Hematopoietic multipotent progenitor cell treated with erythropoietin and hydrocortisone succinate and interleukin-3 and kit ligand, for 15 days (in vitro differentiated cells): ENCODE data around the gene IRAK3.
"Not testable (repeated sequence)": the region's sequence is repeated elsewhere in the genome, so short reads cannot be mapped to it uniquely, and the experiment has no call there.

ENCODE experiments used
- DNase-seq: peaks from one replicate; pipeline ENCODE4 v3.0.0-alpha.2; 2015; ENCODE audit warnings: low spot score

Gene IRAK3

GRCh38 chr12:66262737-66263136, 73.7 kb downstream of the IRAK3 start:
- DNase-seq = no peak

DNA sequence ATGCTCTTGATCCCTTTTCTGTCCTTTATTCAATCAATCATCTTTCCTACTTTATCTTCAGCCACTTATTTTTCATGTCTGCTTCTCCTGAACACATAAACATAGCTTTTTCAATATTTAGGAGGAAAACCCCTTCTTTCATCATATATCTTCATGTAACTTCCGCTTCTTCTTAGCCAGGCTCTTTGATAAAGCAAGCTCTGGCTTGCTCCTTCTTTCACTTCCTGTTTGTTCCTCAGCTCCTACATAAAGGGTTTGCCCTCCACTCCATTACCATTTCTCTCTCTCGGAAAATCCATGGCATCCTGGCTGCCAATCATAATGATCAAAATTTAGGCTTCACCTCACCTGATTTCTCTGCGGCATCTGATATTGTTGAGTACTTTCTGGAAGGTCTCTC, 79.5 kb downstream of the IRAK3 start:
- DNase-seq = no peak

- no peak for DNase-seq
Measured at GRCh38 chr12:66269142-66269541, 80.1 kb downstream of the IRAK3 start.

- peak; percentile 60 for DNase-seq
Measured at GRCh38 chr12:66269757-66270383, 80.9 kb downstream of the IRAK3 start.

DNA sequence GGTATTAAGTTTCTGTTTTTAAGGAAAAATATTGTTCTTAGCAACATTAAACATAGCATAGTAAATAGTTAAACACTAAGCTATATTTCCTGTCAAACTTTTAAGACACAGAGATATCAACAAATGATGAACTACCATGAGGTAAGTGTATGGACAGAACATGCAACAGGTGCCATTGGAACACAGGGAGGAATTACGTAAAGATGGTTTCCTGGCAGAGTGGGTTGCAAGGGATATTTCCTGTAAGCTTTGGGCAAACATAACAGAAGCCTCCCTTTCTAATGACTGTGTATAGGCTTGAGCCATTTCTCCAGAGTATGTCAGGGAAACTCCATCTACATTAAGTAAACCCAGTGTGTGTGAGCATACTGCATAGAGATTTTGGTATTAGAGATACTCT, 81.6 kb downstream of the IRAK3 start:
- DNase-seq = no peak

DNA sequence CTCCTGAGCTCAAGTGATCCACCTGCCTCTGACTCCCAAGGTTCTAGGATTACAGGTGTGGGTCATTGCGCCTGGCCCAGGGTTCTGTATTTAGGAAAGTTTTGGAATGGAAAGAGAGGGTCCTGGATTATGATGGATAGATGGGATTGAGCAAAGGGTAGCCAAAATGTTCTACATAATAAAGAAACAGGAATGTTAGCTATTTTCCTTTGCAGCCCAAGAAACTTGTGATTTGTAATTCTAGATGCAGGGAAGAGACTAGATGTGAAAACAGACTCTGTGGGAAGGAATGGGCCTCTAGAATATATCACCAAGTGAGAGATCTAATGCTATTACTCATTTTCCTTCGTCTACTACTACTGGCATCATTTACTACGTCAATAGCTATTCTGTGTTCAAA, 83.6 kb downstream of the IRAK3 start:
- DNase-seq = no peak

- DNase-seq = no peak
Measured at GRCh38 chr12:66273147-66273546, 84.1 kb downstream of the IRAK3 start.

- DNase-seq = no peak
Measured at GRCh38 chr12:66275040-66275439, 86.0 kb downstream of the IRAK3 start.

GRCh38 chr12:66279123-66279712, 90.2 kb downstream of the IRAK3 start:
- DNase-seq = peak; percentile 19

GRCh38 chr12:66280561-66280960, 91.5 kb downstream of the IRAK3 start:
- DNase-seq = no peak

- DNase-seq = no peak
Measured at GRCh38 chr12:66282244-66282643, 93.2 kb downstream of the IRAK3 start.

GRCh38 chr12:66287275-66287674, 98.3 kb downstream of the IRAK3 start:
- DNase-seq = no peak

DNA sequence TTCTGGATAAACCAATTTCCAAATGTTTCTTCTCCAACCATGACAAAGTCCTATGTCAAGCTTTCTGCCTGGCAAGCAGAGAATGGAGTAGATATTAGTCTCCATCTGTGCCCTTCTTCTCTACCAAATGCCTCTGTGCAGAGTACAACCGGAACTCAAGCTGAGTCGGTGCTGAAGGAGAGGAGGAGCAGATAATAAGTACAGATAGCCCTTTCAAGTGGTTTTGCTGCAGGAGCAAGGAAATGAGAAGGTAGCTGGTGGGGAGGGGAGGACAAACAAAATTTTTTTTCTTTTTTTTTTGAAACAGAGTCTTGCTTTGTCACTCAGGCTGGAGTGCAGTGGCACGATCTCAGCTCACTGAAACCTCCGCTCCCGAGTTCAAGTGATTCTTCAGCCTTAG, 99.1 kb downstream of the IRAK3 start:
- DNase-seq = no peak

GRCh38 chr12:66289485-66289884, 100.5 kb downstream of the IRAK3 start:
- no peak for DNase-seq

DNA sequence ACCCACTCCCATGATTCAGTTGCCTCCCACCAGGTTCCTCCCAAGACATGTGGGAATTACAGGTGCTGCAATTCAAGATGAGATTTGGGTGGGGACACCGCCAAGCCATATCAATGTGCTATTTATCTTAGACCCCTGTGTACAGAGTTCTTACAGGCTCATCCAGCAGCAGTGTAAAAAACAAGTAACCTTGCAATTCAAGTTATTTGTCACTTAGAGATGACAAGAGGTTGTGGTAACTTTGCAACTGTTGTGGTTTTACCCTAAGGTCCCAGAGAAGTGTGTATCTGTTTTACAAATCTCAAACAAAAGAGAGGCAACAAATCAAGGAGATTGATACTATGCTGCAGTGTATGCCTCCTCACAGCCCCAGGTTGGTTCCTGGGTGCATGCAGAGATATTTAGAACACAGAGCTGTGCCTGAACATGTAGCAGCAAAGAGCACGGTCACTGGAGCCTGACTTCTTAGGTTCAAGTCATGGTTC, 101.7 kb downstream of the IRAK3 start:
- DNase-seq = no peak

DNA sequence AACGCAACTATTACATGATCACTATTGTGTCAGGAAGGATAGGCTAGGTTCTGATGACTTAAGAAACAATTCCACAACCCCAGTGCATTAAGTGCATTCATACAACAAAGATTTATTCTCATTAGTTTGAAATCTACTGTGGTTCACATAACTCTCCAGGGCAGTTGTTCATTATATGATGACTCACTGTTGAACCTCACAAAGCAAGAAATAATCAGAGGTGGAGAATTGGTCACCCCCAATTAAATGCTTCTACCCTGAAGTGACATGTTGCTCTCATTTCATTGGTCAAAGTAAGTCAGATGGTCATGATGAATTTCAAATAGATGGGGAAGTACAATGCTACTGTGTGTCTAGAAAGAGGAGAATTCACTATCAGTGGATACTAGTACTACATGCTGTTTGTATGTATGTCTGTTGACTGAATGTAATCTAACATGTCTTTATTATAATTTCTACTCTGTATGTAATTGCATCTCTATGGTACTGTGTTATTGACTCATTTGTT, 107.2 kb downstream of the IRAK3 start:
- no peak for DNase-seq

GRCh38 chr12:66297080-66297479, 108.1 kb downstream of the IRAK3 start:
- DNase-seq = no peak

DNA sequence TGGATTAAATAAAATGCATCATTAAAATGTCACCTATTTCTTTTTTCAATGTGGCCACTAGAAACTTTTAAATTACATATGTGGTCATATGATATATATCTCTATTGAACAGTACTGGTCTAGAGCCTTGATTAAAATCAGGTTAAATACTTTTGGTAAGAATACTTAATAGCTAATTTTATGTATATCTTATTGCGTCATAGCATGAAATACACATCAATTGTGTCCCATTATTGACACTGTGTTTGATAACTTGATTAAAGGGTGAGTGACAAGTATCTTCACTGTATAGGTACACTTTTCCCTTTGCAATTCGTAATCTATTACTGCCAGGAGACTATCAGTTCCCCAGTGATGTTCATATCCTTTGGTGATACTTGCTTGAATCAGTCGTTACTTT, 108.9 kb downstream of the IRAK3 start:
- DNase-seq = no peak

DNA sequence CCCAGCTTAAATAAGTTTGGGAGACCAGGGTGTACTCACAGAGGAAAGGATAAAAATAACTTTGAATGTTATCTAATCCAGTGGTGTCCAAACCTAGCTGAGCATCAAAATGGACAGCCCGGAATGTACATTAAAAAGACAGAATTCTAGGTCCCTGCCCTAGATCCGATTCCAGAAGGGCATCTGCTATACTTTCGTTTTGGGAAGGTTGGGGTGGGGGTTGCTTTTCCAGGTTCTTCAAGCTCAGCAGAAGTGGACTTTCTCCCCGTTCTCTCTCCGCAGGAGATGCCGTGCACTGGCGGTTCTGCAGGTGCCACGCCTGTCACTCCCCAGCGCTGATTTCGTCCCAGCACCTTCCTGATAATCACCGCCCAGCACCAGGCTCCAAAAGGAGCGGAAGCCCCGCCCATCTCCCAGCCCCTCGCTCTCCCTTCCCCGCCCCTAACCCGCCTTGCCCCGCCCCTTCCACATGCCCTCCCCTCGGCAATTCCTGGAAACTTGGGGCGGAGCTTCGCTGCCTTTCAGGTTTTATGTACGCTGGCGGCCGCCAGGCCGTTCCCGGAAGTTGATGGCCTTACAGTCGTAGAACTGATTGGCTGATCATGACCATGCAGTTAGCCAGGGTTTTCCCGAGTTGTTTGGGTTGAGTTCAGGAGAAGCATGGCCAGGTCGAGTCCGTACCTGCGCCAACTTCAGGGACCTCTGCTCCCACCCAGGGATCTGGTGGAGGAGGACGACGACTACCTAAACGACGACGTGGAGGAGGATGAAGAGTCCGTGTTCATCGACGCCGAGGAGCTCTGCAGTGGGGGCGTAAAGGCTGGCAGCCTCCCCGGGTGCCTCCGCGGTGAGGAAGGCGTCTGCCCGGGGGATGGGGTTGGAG, 113.2 kb downstream of the IRAK3 start, which contains the start of gene HELB:
HELB (plus strand) TSS at position 550 of the 883 bp plus-strand sequence; CDS start at position 661, 111 bp downstream.
- DNase-seq = peak; percentile 98

DNA sequence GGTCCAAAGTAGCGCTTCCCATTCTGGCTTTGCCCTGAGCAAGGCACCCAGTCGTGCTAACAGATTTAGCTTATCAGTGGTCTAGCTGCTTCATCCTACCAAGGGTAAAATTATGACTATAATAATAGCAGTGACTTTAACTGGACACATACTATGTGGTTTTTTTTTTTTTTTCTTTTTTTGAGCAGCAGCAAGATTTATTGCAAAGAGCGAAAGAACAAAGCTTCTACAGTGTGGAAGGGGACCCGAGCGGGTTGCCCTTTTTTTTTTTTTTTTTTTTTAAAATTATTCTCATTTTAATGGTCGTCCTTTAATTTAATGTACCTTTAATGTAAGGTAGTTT, 113.8 kb downstream of the IRAK3 start:
- no peak for DNase-seq

- not testable (repeated sequence) for DNase-seq
Measured at GRCh38 chr12:66303316-66303804, 114.3 kb downstream of the IRAK3 start.
